ENCODE measurements around the gene DNAH14.
"Not testable (repeated sequence)": the region's sequence is repeated elsewhere in the genome, so short reads cannot be mapped to it uniquely, and the experiment has no call there.

DNAH14 gene

DNA sequence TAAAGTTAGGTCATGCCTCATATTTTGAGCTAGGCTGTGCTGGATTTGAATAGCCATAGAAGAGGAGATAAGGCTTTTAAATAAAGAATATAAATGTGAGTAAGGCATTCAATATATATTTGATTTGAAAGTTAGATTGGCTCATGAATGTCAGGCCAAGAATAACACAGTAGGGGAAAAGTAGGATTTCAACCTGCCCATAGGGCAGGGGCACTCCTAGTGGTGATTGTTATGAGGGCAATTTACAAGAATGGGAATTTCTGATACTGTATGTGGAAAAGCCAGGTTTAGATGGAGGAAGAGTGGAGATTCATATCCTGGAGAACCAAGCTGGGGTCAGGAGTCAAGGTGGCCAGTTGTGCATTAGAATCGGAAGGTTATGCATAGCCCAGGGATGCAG lies 74.9 kb downstream of the DNAH14 start:
- DNase-seq = no peak

DNA sequence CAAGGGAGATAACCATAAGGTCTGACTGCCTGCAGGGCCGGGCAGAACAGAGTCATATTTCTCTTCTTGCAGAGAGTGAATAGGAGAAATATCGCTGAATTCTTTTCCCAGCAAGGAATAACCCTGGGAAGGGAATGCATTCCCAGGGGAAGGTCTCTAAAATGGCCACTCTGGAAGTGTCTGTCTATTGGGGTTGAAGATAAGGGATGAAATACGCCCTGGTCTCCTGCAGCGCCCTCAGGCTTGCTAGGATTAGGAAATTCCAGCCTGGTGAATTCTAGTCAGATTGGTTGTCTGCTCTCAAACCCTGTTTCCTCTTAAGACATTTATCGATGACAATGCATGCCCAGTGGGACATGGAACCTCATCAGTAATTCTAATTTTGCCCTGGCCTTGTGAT lies 76.9 kb downstream of the DNAH14 start:
- not testable (repeated sequence) for DNase-seq

DNA sequence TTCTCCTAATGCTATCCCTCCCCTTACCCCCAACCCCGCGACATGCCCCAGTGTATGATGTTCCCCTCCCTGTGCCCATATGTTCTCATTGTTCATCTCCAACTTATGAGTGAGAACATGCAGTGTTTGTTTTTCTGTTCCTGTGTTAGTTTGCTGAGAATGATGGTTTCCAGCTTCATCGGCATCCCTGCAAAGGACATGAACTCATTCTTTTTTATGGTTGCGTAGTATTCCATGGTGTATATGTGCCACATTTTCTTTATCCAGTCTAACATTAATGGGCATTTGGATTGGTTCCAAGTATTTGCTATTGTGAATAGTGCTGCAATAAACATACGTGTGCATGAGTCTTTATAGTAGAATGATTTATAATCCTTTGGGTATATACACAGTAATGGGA lies 78.6 kb downstream of the DNAH14 start:
- not testable (repeated sequence) for DNase-seq

DNA sequence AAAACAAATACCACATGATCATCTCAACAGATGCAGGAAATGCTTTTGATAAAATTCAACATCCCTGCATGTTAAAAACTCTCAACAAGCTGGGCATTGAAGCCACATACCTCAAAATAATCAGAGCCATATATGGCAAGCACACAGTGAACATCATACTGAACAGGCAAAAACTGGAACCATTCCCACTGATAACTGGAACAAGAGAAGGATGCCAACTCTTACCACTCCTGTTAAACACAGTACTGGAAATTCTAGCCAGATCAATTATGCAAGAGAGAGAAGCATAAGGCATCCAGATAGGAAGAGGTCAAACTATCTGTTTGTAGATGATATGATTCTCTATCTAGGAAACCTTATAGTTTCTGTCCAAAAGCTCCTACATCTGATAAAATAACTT lies 91.6 kb downstream of the DNAH14 start:
- DNase-seq = no peak

DNA sequence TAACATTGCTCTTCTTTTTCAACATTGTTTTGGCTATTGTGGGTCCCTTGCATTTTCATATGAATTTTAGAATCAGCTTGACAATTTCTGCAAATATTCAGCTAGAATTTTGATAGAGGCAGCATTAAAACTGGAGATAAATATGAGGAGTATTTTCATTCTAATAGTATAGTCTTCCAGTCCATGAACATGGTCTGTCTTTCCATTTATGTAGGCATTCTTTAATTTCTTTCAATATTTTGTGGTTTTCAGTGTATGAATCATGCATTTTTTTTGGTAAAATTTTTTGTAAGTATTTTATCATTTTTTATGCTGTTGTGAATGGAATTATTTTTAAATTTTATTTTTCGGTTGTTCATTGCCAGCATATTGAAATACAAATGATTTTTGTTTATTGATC lies 97.2 kb downstream of the DNAH14 start:
- DNase-seq = no peak

DNA sequence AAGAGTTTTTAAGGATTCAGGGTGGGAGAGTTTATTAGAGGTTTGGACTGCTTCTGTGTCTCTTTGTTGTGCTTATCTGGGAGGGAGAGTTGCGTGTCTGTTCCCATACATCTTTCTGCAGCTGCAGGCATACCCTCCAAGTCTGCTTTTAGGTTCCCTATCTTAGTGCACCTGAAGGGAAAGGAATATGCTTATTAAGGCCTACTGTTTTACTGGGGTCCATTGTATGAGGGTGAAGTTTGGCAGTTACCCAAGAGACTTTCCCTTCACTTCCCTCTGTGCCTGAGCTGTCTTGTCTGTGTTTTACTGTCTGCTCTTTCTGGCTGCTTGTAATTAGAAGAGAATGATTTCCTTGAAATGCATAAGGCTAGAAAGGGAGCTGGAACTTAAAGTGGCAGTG lies 107.0 kb downstream of the DNAH14 start:
- not testable (repeated sequence) for DNase-seq

DNA sequence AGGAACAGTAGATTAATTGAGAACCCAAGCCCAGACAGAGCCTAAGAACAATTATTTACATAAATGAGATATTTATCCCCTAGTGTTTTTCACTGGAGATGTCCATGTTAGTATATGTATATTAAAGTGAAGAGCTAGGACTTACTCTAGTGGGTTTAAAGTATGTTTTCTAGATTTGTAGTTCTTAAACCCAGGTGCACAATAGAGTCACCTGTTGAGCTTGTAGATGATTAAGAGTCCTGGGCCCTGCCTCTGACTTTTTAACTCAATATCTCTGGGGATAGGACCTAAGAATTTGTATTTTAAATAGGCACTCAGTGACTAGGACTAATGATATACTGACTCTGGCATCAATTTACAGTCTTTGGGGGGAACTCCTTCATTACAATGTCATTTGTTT lies 112.8 kb downstream of the DNAH14 start:
- DNase-seq = no peak

DNA sequence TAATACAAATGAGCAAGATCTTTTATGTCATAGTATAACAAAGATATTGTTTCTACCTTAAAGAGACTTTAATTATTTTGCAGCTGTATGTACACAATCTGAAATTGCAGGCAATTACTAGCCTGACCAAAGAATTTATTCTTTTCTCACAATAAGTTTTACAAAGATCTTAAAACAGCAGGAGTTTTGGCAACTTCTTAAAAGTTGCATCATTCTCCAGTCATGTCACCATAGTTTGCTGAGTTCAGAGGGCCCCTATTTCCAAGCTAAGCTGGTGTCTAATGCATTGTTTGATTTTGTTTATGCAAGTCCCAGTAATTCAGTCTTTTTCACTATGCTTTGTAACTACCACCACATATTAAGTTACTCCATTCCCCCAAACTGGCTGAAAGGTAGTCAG lies 114.8 kb downstream of the DNAH14 start:
- no peak for DNase-seq

DNA sequence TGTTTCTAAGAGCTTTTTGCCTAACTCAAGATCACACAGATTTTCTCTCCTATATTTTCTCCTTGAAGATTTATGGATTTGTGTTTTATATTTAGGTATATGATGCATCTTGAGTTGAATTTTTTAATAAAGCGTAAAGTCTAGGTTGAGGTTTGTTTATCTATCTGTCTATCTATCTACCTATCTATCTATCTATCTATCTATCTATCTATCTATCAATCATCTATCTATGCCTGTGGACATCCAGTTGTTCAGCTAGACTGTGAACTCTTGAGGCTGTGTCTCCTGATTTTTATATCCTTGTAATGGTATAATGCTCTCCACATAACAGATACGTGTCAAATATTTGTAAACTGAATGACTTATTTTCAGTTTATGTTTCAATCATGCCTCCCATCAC lies 120.1 kb downstream of the DNAH14 start:
- DNase-seq = no peak

DNA sequence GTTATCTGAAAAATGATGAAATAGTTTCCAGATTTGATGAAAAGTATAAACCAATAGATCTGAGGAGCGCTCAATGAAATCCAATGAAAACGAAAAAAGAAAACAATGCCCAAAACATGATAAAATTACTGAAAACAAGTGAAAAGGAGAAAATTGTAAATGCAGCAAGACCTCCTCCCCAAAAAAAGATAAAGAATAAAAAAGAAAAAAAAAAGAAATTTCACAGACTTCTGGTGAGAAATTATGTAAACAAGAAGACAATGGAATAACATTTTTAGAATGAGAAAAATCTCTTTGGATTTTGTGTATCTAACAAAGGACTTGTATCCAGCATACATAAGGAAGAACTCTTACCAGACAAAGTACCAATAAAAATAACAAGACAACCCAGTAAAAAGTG lies 134.2 kb downstream of the DNAH14 start:
- DNase-seq = no peak

DNA sequence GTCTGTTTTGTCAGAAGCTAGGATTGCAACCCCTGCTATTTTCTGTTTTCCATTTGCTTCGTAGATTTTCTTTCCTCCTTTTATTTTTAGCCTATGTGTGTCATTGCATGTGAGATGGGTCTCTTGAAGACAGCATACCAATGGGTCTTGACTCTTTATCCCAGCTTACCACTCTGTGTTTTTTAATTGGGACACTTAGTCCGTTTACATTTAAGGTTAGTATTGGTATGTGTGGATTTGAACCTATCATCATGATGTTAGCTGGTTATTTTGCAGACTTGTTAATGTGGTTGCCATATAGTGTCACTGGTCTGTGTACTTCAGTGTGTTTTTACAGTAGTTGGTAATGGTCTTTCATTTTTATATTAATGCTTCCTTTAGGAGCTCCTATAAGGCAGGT lies 141.5 kb downstream of the DNAH14 start:
- no peak for DNase-seq

DNA sequence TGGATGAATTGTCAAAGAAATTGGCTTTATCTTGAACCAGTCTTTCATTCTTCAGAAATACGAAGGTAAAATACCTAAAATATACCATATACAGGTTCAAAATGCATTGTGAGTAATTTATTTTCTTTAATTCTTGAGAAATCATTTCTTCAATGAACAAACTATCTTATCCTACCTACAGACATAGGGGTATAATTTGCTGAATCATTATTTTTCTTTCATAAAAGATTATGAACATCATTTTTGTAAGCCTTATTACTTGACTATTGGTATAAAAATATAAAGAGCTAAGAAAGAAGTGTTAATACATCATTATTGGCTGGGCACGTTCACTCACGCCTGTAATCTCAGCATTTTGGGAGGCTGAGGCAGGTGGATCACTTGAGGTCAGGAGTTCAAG lies 167.7 kb downstream of the DNAH14 start:
- DNase-seq = no peak

DNA sequence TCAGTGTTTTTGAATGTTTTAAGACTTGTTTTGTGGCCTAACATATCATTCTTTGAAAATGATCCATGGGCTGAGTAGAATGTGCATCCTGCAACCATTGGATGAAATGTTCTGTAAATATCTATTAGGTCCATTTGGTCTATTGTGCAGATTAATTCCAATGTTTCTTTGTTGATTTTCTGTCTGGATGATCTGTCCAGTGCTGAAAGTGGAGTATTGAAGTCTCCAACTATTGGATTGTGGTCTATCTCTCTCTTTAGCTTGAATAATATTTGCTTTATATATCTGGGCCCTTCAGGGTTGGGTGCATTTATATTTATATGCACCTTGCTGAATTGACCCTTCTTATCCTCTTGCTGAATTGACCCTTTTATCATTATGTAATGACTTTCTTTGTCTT lies 181.5 kb downstream of the DNAH14 start:
- no peak for DNase-seq

DNA sequence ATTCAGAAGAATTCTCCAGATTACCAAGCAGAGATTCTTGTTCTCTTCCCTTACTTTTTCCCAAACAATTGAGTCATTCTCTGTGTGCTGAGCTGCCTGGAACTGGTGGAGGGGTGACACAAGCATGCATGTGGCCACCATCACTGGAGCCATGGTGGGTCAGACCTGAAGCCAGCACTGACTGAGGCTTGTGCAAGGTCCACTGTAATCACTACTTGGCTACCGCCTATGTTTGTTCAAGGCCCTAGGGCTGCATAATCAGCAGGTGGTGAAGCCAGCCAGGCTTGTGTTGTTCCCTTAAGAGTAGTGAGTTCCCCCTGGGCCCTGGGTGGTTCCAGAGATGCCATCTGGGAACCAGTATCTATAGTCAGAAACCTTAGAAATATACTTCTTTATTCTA lies 183.8 kb downstream of the DNAH14 start:
- DNase-seq = no peak

DNA sequence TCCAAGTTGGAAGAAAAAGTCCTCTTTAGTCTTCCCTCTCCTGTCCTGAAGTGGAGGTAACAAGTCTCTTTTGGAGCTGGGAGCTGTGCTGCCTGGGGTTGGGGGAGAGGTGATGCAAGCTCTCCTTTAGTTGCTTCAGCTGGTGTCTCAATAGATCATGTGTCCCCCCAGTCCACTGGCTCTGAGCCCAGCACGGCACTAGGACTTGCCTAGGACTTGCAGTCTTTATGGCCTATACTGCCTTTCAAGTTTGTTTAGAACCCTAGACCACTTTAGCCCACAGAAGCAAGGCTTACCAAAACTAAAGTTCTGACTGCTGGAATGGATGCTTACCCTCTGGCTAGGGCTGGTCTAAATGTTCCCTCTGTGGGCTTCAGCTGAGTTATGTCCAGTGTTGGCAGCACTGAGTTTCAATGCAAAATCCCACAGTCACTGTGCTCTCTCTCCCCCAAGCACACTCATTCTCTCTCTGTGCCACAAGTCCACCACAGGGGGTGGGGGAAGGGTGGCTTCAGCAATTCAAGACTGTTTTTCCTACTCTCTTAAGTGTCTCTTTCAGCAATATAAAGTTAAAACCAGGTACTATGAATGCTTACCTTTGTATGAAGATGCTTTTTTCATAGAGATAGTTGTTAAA lies 185.0 kb downstream of the DNAH14 start:
- no peak for DNase-seq

DNA sequence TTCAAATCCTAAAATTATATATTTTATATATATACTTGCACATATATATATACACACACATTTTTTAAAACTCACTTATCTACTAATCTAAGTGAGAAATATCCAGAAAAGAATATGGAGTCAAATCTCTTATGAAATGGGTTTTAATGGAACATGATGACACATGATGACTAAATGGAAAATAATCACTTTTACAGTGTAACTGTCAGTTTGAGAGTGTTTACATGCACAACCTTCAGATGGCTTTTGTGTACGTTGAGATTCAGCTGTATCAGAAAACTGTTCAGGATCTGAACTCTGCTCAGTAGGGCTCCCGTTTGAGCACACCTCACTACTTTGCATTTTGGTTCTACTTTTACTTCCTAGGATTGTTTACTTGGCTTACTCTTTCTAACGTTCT lies 189.8 kb downstream of the DNAH14 start:
- DNase-seq = no peak

DNA sequence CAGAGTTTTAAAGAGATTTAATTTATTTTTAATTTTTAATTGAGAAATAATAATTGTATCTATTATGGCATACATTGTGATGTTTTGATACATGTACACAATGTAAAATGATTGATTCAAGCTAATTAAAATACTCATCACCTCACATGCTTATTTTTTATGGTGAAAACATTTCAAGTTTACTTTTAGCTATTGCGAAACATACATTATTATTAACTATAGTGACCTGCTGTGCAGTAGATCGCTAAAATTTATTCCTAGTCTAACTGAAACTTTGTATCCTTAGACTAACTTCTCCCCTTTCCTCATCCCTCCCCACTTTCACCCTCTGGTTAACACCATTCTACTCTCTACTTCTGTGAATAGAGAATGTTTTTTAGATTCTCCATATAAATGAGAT lies 191.6 kb downstream of the DNAH14 start:
- DNase-seq = no peak

DNA sequence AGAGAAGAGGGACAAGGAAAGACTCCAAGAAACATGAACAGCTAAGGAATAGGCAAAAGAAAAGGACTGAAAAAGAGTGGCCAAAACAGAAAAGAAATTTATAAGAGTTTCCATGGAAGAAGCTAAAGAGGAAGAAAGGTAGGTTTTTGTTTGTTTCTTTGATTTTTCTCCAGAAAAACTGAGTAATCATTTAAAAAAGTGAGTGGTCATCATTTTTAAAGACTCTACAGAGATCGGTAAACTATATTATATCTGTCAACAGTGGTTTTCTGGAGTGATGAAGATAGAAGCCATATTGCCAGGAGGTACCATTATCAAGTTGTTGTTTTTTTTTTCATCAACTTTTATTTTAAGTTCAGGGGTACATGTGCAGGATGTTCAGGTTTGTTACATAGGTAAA lies 202.4 kb downstream of the DNAH14 start:
- no peak for DNase-seq

DNA sequence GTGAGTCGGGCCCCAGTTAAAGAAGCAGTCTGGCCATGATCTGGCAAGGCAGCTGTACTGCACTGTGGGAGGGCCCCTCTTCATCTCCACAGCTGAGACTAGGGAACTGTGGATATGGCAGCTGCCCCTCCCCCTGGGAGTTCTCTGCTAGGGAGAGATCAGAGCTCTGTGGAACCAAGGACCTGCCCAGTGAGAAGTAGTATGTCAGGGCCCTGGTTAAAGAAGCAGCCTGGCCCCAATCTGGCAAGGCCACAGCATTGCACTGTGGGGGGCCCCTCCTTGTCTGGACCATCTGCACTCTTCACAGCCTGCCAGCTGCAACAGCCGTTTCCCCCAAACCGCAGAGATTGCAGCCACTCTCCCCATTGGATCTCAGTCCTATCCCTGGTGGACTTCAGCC lies 208.5 kb downstream of the DNAH14 start:
- DNase-seq = no peak

DNA sequence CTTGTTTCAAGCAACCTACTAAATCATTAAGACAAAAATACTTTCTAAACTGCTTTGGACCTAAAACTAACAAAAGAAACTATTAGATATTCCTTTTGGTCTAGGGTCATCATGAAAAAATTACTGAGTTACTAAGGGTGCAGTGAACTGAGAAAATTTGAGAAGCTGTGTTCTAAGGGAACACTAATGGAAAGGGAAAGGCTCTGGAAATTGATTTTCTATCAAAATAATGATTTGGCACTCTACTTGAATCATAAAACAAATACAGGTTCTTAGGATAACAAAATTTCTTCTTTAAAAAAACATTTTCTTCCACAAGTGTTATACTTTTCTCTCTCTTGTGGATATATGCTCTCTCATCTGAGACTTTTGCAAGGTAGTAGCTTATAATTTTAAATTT lies 213.5 kb downstream of the DNAH14 start:
- DNase-seq = no peak

DNA sequence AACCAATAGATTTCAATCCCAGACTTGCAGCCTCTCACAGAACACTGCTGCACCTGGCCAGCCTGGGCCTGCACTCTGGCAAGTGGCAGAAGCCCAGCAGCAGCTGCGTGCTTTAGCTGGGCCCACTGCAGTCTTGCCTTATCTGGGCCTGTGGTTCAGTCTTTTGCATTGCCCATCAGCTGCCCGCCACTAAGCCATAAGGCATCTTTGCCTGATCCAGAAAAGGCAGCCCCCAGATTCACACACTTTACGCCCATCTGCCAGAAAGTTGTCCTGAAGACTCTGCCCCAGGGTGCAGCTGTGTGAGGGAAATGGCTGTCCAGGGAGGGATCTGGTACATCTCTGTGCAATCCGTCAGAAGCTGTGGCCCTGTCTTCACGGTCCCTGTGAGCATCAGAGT lies 217.0 kb downstream of the DNAH14 start:
- no peak for DNase-seq

DNA sequence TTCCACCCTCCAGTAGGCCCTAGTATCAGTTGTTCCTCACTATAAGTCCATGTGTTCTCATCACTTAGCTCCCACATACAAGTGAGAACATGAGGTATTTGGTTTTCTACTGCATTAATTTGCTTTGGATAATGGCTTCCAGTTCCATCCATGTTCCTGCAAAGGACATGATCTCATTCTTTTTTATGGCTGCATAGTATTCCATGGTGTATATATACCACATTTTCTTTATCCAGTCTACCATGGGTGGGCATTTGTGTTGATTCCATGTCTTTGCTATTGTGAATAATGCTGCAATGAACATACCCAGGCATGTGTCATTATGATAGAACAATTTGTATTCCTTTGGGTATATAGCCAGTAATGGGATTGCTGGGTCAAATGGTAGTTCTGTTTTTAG lies 218.3 kb downstream of the DNAH14 start:
- DNase-seq = not testable (repeated sequence)

DNA sequence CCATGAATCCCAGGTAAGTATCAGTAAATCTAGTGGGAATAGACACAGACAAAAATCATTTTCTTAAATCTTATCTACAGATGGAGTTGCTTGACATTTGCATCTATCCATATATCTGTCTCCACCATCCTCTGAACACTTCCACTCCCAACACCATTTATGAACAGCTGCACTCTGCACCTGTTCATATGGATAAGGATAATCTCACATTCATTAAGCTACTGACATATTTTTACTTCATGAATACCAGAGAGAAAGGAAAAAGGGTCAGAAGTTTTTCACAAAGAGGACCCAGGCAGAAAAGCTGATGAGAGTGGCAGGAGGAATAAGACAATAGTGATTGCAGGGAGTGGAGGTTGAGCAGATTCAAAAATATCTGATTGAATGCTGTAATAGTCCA lies 222.6 kb downstream of the DNAH14 start:
- no peak for DNase-seq

DNA sequence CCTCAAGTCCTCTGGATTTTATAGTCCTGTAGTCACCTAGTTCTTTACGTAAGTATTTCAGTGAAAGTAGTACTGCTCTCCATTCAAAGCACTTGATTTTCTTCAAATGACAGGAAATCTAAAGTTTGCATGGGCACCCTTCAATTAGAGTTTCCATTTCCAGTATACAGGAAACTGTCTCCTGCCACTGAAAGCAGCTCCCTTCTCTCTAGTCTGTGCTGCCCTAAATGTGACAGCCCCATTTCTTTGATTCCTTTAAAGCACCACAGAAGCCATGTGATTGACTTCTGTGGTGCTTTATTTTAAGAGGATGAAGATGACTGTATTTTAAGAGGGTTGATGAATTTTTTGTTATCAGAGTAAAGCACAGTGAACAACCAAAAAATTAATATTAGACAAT lies 226.1 kb downstream of the DNAH14 start:
- DNase-seq = no peak

DNA sequence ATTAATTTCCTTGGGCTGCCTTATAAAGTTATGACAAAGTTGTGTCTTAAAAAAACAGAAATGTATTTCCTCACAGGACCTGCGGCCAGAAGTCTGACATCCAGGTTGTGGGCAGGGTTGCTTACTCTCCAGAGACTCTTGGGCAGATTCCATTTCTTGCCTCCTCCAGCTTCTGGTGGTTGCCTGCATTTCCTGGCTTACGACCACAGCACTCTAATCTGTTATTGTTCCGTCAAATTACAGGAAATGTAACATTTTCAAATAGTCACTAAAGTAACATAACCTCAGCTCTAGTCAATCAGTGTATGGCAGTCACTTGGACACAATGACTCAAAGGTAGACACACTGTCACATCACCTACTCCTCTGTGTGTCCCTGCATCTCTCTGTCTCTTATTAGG lies 226.8 kb downstream of the DNAH14 start:
- DNase-seq = no peak

DNA sequence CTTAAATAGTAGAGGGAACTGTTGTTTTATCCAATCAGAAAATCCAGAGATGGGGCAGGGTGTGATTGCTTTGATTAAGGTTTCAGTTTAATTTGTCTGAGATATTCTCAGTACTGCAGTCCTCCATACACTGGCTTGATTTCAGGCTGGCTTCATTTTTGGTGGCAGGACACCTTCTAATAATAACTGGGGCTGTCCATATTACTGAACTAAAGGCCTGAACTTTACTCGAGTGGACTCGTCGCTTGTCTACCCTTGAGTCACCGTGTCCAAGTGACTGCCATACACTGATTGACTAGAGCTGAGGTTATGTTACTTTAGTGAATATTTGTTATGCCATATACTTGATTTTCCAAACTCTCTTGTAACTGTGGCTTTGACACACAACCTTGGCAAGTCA lies 228.8 kb downstream of the DNAH14 start:
- DNase-seq = no peak

All from stimulated activated CD4-positive, alpha-beta T cell treated with anti-CD3 and anti-CD28 coated beads, Interleukin-4, amount 100 ng/mL, for 24 hours (primary cell).